Measurements from ENCODE around the gene PUM1.

GRCh38 chr1:31004231-31004621 lies 61.3 kb downstream of the PUM1 start:
- TF ChIP-seq CTCF (conservative IDR thresholded peaks at IDR 0.05; ENCODE audit: low read depth, low read length) (no peak), EZH2phosphoT487 (IDR thresholded peaks at IDR 0.05; ENCODE audit: borderline replicate concordance, low read length) (no peak)
